ENCODE measurements around the gene IL10RA. TPM values are rescaled to one million over a fixed set of nuclear protein-coding genes. Genes with fewer than 3 reads are reported as not detected.
"Not testable (repeated sequence)": the region's sequence is repeated elsewhere in the genome, so short reads cannot be mapped to it uniquely, and the experiment has no call there.

The IL10RA gene
- total RNA-seq, 3 donors from 2014 or later = 9.3 to 25.9 (median 12.5) TPM

GRCh38 chr11:117944554-117944953, 41.6 kb upstream of the IL10RA start:
- H3K36me3 ChIP-seq (ENCODE audit: low read depth) = no peaks in the 10 kb centered on the region
- H3K4me1 ChIP-seq (ENCODE audit: low read depth) = no peaks in the 10 kb centered on the region
- H3K4me3 ChIP-seq = no peak overlapping the region
- intact Hi-C loops (cut with DNase I, micrococcal nuclease) = no loop called here
- no peak for ATAC-seq
- H3K9me3 ChIP-seq = no peaks in the 10 kb centered on the region
- no peak for DNase-seq
- no peak for TF ChIP-seq CTCF (IDR thresholded peaks at IDR 0.05)

- Histone ChIP-seq H3K4me3 (no peak overlapping the region), H3K36me3 (ENCODE audit: low read depth) (no peaks in the 10 kb centered on the region), H3K4me1 (ENCODE audit: low read depth) (no peaks in the 10 kb centered on the region), H3K9me3 (no peaks in the 10 kb centered on the region)
- intact Hi-C loops (cut with DNase I, micrococcal nuclease) = loop anchor here in 1 of 2 donors (5.0 kb wide), 1 partner anchor 103 kb away; no protein-coding TSS in a partner anchor
- DNase-seq (no peak), ATAC-seq (no peak)
- no peak for TF ChIP-seq CTCF (IDR thresholded peaks at IDR 0.05)
Observed at GRCh38 chr11:117945047-117945810, 41.0 kb upstream of the IL10RA start.

GRCh38 chr11:117946156-117946841, 39.9 kb upstream of the IL10RA start:
- Histone ChIP-seq H3K36me3 (ENCODE audit: low read depth) (no peaks in the 10 kb centered on the region), H3K4me1 (ENCODE audit: low read depth) (no peaks in the 10 kb centered on the region), H3K9me3 (no peaks in the 10 kb centered on the region), H3K4me3 (no peak overlapping the region)
- intact Hi-C loops (cut with DNase I, micrococcal nuclease) = loop anchor here (2.0 to 5.0 kb wide), 2 partner anchors 103 to 104 kb away; no protein-coding TSS in a partner anchor
- DNase-seq = no peak
- ATAC-seq = no peak
- no peak for TF ChIP-seq CTCF (IDR thresholded peaks at IDR 0.05)

GRCh38 chr11:117946842-117947526, 39.2 kb upstream of the IL10RA start:
- intact Hi-C loops (cut with DNase I, micrococcal nuclease) = loop anchor here (2.0 to 5.0 kb wide), 2 partner anchors 104 to 105 kb away; no protein-coding TSS in a partner anchor
- ATAC-seq = peak; percentile 94
- Histone ChIP-seq H3K4me1 (ENCODE audit: low read depth) (no peaks in the 10 kb centered on the region), H3K9me3 (no peaks in the 10 kb centered on the region), H3K4me3 (no peak overlapping the region), H3K36me3 (ENCODE audit: low read depth) (no peaks in the 10 kb centered on the region)
- TF ChIP-seq CTCF (IDR thresholded peaks at IDR 0.05) = peak; percentile 80
- peak; percentile 85 to 92 (median 90) for DNase-seq

GRCh38 chr11:117947751-117948150, 38.4 kb upstream of the IL10RA start:
- not testable (repeated sequence) for H3K9me3 ChIP-seq; H3K4me3 ChIP-seq; H3K36me3 ChIP-seq (ENCODE audit: low read depth); H3K4me1 ChIP-seq (ENCODE audit: low read depth); ATAC-seq; DNase-seq
- intact Hi-C loops (cut with DNase I, micrococcal nuclease) = loop anchor here (2.0 to 5.0 kb wide), 2 partner anchors 105 kb away; no protein-coding TSS in a partner anchor

GRCh38 chr11:117948466-117948865, 37.7 kb upstream of the IL10RA start:
- H3K4me1 ChIP-seq (ENCODE audit: low read depth); H3K4me3 ChIP-seq; ATAC-seq; DNase-seq; H3K36me3 ChIP-seq (ENCODE audit: low read depth); H3K9me3 ChIP-seq: not testable (repeated sequence)
- intact Hi-C loops (cut with DNase I, micrococcal nuclease) = loop anchor here in 1 of 2 donors (5.0 kb wide), 1 partner anchor 106 kb away; no protein-coding TSS in a partner anchor

Data from mucosa of descending colon (tissue), 3 donors.